GM20431 (cell line): ENCODE results near the gene TENM4.
"Not testable (repeated sequence)": the region's sequence is repeated elsewhere in the genome, so short reads cannot be mapped to it uniquely, and the experiment has no call there.

ENCODE experiments used
- in situ Hi-C: fragments of 300-500 bp; cut with MseI, MboI; formaldehyde crosslinking; loops from one replicate; pipeline ENCODE4 v1.15.0; 2020; ENCODE audit warnings: low sequenced_read_pairs; ENCODE audit not compliant: unreplicated experiment

The TENM4 gene

GRCh38 chr11:78853521-78853920 is 587.3 kb downstream of the TENM4 start:
- in situ Hi-C loops: no loop called here

DNA sequence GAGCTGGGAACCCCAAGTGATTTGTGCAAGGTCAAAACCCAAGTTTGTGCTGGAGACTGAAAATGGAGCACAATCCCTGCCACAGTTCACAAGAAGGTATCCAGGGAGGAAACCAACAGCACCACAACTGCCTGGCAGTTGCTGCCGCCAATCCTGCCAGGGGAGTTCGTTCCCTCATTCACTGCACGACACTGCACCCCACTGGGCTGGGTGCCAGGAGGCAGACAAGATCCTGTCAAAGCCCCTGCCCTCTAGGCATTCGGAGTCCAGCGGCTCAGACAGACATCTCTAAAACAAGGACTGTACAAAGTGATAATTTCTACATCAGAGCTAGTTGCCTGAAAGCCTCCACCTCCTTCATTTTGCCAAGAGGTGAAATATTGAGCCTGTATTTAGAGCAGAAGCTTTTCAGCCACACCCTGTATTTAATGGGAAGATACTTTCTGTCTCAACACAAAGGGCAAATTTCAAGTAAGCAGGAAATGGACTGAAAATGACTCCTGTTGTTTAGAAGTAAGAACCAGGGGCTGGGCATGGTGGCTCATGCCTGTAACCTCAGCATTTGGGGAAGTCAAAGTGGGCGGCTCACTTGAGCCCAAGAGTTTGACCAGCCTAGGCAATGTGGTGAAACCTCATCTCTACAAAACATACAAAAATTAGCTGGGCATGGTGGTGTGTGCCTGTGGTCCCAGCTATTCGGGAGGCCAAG is 588.8 kb downstream of the TENM4 start:
- in situ Hi-C loops: no loop called here

DNA sequence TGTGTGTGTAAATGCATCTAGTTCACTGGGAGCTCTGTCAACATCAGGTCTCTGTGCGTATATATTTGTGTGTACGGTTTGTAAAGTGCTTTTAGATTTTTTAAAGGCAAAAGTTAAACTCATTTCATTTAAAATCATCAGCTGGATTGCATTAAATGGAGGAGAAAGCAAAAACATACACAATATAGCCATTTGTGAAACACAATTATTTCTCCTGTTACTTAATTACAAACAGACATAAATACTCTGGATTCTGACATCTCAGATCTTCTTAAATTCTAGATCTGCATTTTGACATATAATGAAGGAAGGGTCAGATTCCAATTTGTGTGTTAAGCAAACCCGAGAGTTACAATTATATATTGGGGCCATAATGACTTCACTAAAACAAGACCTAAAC is 590.8 kb downstream of the TENM4 start:
- in situ Hi-C loops: no loop called here

DNA sequence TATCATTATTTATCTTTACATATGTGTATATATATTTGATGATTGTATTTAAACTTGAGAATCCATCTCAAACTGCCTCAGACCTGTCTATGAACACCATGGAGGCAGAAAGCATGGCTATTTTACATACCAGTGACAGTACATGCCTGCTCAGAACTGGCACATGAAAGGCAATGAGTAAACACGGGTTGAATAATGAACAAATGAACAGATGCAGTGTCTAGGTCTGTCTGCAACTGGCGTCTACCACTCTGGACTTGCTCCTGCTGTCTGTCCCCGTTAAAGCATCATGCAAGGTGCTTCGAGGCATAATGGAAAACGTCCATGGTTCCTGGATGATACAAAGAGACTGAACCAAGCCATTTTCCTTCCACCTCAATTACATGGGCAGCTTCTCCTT is 594.6 kb downstream of the TENM4 start:
- in situ Hi-C loops: no loop called here

- in situ Hi-C loops: no loop called here
These were observed 595.3 kb downstream of the TENM4 start for GRCh38 chr11:78845496-78845895.

- in situ Hi-C loops: no loop called here
These were observed 599.3 kb downstream of the TENM4 start for GRCh38 chr11:78841456-78842060.

GRCh38 chr11:78840623-78841022 is 600.2 kb downstream of the TENM4 start:
- in situ Hi-C loops: no loop called here

- in situ Hi-C loops: no loop called here
These were observed 600.6 kb downstream of the TENM4 start for GRCh38 chr11:78840200-78840599.

GRCh38 chr11:78838417-78838816 is 602.4 kb downstream of the TENM4 start:
- in situ Hi-C loops: no loop called here

GRCh38 chr11:78835646-78836045 is 605.2 kb downstream of the TENM4 start:
- in situ Hi-C loops: no loop called here

DNA sequence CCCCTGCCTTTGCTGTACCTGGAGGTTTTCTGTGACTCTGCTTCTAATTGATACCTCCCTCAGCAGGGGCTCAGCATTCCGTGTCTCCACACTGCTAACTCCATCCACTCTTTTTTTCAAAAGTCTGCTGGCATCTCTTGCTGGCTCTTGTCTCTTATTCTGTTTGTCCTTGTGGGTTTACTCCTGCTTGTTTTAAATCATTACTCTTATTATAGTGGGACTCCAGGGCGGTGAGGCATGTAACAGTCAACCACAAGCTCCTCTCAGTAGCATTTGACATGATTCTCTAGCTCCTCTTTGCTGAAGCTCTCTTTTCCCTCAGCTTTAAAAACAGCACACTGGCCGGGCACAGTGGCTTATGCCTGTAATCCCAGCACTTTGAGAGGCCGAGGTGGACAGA is 605.9 kb downstream of the TENM4 start:
- in situ Hi-C loops: no loop called here

GRCh38 chr11:78833237-78833636 is 607.6 kb downstream of the TENM4 start:
- in situ Hi-C loops: no loop called here

DNA sequence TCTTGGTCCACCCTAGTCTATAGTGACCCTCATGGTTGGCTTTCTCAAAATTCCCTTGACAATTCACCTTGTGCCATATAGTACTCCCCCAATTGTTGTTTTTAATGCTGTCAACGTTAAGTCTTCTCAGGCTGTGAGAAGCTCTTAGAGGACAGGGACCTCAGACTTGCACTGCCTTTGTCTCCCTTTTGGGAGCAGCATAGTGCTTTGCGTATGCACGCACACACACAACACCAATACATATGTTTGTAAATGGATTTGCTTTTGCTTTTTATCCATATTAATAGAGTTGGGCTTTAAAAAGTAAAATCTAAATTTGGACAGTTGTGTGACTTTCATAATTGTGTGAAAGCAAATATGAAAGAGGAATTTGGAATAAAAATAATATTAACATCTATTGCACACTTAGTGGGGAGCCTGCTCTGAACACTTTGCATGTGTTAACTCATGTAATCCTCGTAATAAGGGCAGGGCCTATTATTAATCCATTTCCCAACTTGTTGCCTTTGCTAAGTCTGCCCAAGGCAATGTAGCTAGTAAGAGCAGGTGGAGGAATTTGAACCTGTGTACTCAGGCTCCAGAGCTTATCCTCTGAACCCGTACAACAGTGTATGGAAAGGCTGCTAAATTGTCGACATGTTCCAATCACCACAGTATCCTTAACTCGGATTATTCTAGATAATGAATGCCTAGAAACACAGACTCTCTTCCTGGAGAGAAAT is 608.4 kb downstream of the TENM4 start:
- in situ Hi-C loops: no loop called here

GRCh38 chr11:78831571-78831970 is 609.3 kb downstream of the TENM4 start:
- in situ Hi-C loops: no loop called here

DNA sequence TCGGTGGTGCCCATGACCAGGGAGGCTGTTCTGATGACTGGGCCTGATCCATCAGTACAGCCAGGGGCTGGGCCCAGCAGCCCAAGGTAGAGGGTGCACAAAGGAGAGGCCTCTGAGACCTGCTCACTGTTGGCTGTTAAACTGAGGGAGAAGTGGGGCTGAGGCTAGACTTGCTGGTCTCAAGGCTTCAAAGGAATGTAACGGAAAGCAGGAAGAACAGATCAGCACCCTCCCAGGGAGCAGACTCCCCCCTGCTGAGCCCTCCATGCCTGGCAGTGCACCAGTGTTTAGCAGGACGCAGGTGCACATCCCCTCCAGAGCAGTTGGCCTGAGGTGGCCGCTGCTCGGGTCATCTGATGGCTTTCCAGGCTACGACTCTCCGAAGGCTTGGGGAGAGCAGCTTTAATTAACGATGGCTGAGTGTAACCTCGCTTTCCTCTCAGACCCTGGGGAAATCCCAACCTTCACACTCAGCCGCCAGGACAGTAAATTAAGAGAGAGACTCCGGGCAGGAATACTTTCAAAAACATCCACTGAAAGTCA is 610.5 kb downstream of the TENM4 start:
- in situ Hi-C loops: no loop called here

DNA sequence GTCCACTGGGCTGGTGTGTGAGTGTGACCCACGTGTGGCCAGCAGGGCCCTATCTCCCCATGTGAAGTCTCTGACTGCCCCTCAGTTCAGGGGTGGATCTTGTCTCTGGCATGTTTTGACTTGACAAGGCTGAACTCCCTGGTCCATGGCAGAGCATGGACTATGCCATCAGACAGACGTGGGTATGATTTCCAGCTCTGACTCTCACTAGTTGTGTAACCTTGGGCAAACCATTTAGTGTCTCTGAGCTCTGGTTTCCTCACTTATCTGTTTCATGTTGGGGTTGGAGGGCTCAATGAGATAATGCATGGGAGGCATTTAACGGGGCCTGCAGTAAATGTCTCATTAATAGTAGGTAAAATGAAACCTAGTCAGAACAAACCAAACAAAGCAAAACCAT is 611.7 kb downstream of the TENM4 start:
- in situ Hi-C loops: no loop called here

DNA sequence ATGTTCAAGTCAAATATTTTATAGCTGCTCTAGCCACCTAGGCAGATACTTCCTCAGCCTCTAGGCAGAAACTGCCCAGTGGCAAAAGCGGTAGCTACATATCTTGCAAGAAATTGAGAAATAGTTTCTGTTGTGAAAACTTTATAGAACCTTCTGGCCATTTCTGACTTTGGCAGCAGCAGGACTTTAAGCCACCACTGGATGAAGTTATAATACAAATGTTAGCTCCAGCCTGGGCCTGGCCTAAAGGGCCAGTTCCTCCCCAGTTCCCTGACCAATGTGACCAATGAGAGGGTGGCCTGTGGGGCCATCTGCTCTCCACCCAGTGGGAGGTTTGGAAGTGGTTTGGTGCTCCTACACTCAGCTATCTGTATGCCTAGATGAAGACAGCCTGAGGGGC is 612.2 kb downstream of the TENM4 start:
- in situ Hi-C loops: no loop called here

DNA sequence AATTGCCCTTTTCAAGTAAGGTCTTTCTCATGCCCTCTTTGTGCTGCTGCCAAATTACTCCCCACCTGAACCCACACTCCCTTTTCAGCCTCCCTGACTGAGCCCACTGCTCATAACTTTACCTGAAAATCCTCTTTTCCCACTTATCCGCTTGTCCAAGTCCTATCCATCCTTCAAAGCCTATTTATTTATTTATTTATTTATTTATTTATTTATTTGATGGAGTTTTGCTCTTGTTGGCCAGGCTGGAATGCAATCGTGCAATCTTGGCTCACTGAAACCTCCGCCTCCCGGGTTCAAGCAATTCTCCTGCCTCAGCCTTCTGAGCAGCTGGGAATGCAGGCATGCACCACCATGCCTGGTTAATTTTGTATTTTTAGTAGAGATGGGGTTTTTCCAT is 613.5 kb downstream of the TENM4 start:
- in situ Hi-C loops: not testable (repeated sequence)

DNA sequence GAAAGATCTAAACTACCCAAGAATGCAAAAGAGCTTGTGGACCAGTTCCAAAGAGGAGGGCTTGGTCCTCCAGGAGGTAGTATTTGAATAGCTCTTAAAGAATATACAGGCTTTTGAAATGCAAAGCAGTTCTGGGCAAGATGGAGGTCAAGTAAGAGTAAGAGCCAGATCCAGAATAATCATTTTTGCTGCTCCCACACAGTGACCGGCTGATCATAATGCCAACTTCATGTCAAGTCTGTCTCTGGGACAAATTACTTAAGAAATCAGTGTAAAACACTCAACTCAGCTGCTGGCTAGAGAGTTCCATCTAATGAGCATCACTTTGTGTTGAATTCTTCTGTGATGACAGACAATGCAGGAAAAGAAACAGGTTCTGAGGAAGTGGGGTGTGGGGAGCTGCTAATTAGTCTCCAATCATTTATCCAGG is 615.2 kb downstream of the TENM4 start:
- in situ Hi-C loops: no loop called here

- in situ Hi-C loops: no loop called here
These were observed 617.2 kb downstream of the TENM4 start for GRCh38 chr11:78823588-78823987.

DNA sequence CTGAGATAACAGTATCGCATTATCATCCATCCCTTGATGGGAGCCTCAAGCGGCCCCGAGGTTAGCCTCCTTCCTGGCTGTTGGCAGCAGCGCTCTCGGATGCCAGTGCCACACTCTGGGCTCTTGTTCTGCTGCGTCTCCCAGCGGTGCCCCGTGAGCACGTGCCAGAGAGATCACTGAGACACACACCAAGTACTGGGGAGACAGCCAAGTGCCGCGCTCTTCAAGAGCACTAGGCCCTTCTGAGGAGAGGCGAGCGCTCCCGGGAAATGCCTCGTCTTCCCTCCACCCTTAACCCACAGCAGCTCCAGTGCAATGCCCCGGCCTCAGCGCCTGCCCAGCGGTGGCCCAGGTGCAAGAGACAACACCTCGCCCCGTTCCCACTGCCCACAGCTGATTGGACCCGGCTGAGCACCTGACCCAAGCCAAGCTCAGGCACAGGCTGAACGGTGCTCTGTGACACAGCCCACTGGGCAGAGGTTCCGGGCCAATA is 617.9 kb downstream of the TENM4 start:
- in situ Hi-C loops: no loop called here
